Natural killer cell (primary cell): Measurements from ENCODE around the gene ARIH2. TPM values are rescaled to one million over a fixed set of nuclear protein-coding genes. Genes with fewer than 3 reads are reported as not detected.

Experiments
- ATAC-seq, 3 donors: fragments of 150-1000 bp in 2 of 3; fragments of 200-7000 bp in 1 of 3; cut with Tn5 transposase; 1 replicate in 1 of 3; 2 replicates in 2 of 3; pipeline ENCODE4 v1.10.0; 2021; ENCODE audit warnings: mild to moderate bottlenecking in 2 of 3, moderate library complexity in 2 of 3
- DNase-seq, 2 donors: peaks; one replicate each; pipeline versions ENCODE4 v3.0.0 to v3.0.0-alpha.2; 2013 to 2021; ENCODE audit warnings: mixed read lengths in 1 of 2
- H3K27ac ChIP-seq: one replicate; pipeline ENCODE4 v1.5.1; 2013; ENCODE audit warnings: mild to moderate bottlenecking, low read length
- H3K27me3 ChIP-seq: one replicate; pipeline ENCODE4 v1.6.1; 2013; ENCODE audit warnings: low read length; ENCODE audit not compliant: control insufficient read depth, insufficient read depth
- H3K36me3 ChIP-seq: one replicate; pipeline ENCODE4 v1.6.1; 2013; ENCODE audit warnings: low read length; ENCODE audit not compliant: control insufficient read depth, insufficient read depth
- H3K4me1 ChIP-seq: one replicate; pipeline ENCODE4 v1.6.1; 2013; ENCODE audit warnings: low read length; ENCODE audit not compliant: control insufficient read depth, insufficient read depth
- H3K4me3 ChIP-seq: one replicate; pipeline ENCODE4 v1.5.1; 2013; ENCODE audit warnings: low read length
- H3K9me3 ChIP-seq: one replicate; pipeline ENCODE4 v1.6.1; 2013; ENCODE audit warnings: low read length; ENCODE audit not compliant: control insufficient read depth, insufficient read depth
- H3K27ac Mint-ChIP-seq, 2 donors: one replicate each; pipeline ENCODE4 v1.8.0; 2022; ENCODE audit warnings: mild to moderate bottlenecking in 2 of 2, mixed read lengths in 2 of 2, moderate library complexity in 1 of 2
- H3K27me3 Mint-ChIP-seq, 2 donors: one replicate each; pipeline ENCODE4 v1.8.0; 2022; ENCODE audit warnings: low read depth in 2 of 2, mixed read lengths in 2 of 2
- H3K36me3 Mint-ChIP-seq: one replicate; pipeline ENCODE4 v1.8.0; 2022; ENCODE audit warnings: mixed read lengths
- H3K4me1 Mint-ChIP-seq, 2 donors: one replicate each; pipeline ENCODE4 v1.8.0; 2022; ENCODE audit warnings: mixed read lengths in 2 of 2
- H3K4me3 Mint-ChIP-seq: one replicate; pipeline ENCODE4 v1.8.0; 2022; ENCODE audit warnings: mild to moderate bottlenecking, moderate library complexity, mixed read lengths
- H3K9me3 Mint-ChIP-seq, 2 donors: one replicate each; pipeline ENCODE4 v1.8.0; 2022; ENCODE audit warnings: mixed read lengths in 2 of 2
- CTCF ChIP-seq: fragments of 200-600 bp; IDR thresholded peaks from one replicate; pipeline ENCODE4 v1.8.0; 2022; ENCODE audit warnings: antibody characterized with exemption
- WGBS: methylation state at CpG from one replicate; pipeline ENCODE4 v1.1.7; 2013; ENCODE audit warnings: missing lambda C conversion rate; ENCODE audit not compliant: insufficient coverage; 5-methylcytosine and 5-hydroxymethylcytosine counted together
- intact Hi-C: fragments of 100-400 bp; cut with micrococcal nuclease; formaldehyde crosslinking; loops from one replicate; pipeline ENCODE4 v1.14.2; 2022
- total RNA-seq, 4 donors: library from RNA; stranded (reverse); fragments of 120-200 nt in 1 of 4; gene quantifications; one replicate each; pipeline versions ENCODE4 v1.2.3 to v1.2.4, GENCODE V29; 2013 to 2022

The ARIH2 gene
- total RNA-seq, 3 donors from 2014 or later (not counting 1 experiment from before 2014, with no cell fraction given), result 239 to 291 (median 243) TPM

- peaks cover 9% of the 10 kb centered on the region for H3K36me3 Mint-ChIP-seq
Observed at GRCh38 chr3:48966367-48966766, 47.7 kb downstream of the ARIH2 start.

GRCh38 chr3:48966876-48967361 lies 48.3 kb downstream of the ARIH2 start:
- no peaks in the 10 kb centered on the region for H3K9me3 ChIP-seq
- Mint-ChIP-seq H3K27me3 (no peaks in the 10 kb centered on the region), H3K36me3 (peaks cover 15% of the 10 kb centered on the region), H3K9me3 (no peaks in the 10 kb centered on the region), H3K4me1 (peaks cover 14 to 16% of the 10 kb centered on the region in 2 donors), H3K4me3 (no peak overlapping the region), H3K27ac (peak overlapping the region; percentile 31 to 50)
- TF ChIP-seq CTCF, result no peak
- no peak overlapping the region for H3K4me3 ChIP-seq
- ATAC-seq (no peak), DNase-seq (no peak)
- intact Hi-C loops, result no loop called here
- H3K4me1 ChIP-seq, result no peaks in the 10 kb centered on the region
- no peak overlapping the region for H3K27ac ChIP-seq
- WGBS, result 87% methylated on average over 7 of the region's 7 CpGs
- H3K27me3 ChIP-seq, result no peaks in the 10 kb centered on the region
- peaks cover 59% of the 10 kb centered on the region for H3K36me3 ChIP-seq

More at GRCh38 chr3:48966367-48966766, 47.7 kb downstream of the ARIH2 start:
- DNase-seq (no peak), ATAC-seq (peak; percentile 21 to 51 (median 27))
- Histone ChIP-seq H3K4me1 (no peaks in the 10 kb centered on the region), H3K27me3 (no peaks in the 10 kb centered on the region), H3K4me3 (no peak overlapping the region), H3K27ac (no peak overlapping the region), H3K36me3 (peaks cover 53% of the 10 kb centered on the region), H3K9me3 (no peaks in the 10 kb centered on the region)
- no peaks in the 10 kb centered on the region for H3K9me3 Mint-ChIP-seq
- no peak for TF ChIP-seq CTCF
- H3K27ac Mint-ChIP-seq, result peak overlapping the region; percentile 31 to 50
- H3K4me1 Mint-ChIP-seq, result peaks cover 14 to 16% of the 10 kb centered on the region in 2 donors
- H3K4me3 Mint-ChIP-seq, result no peak overlapping the region
- intact Hi-C loops, result no loop called here
- no CpG with 5 or more reads among the region's 3 CpGs for WGBS
- H3K27me3 Mint-ChIP-seq, result no peaks in the 10 kb centered on the region

GRCh38 chr3:48970586-48970985 lies 51.9 kb downstream of the ARIH2 start:
- Histone ChIP-seq H3K27ac (no peak overlapping the region), H3K4me3 (no peak overlapping the region), H3K27me3 (no peaks in the 10 kb centered on the region), H3K36me3 (peaks cover 80% of the 10 kb centered on the region), H3K9me3 (no peaks in the 10 kb centered on the region), H3K4me1 (no peaks in the 10 kb centered on the region)
- no peaks in the 10 kb centered on the region for H3K9me3 Mint-ChIP-seq
- no peaks in the 10 kb centered on the region for H3K27me3 Mint-ChIP-seq
- ATAC-seq, result no peak
- TF ChIP-seq CTCF, result no peak
- peaks cover 15% of the 10 kb centered on the region for H3K36me3 Mint-ChIP-seq
- no peak overlapping the region for H3K4me3 Mint-ChIP-seq
- H3K4me1 Mint-ChIP-seq, result peaks cover 14 to 16% of the 10 kb centered on the region in 2 donors
- intact Hi-C loops, result no loop called here
- 92% methylated on average over 6 of the region's 6 CpGs for WGBS
- no peak for DNase-seq
- no peak overlapping the region for H3K27ac Mint-ChIP-seq
